Limb (tissue), 2 donors: Measurements from ENCODE around the gene AVPR2.

ENCODE experiments used
- DNase-seq, 2 donors: peaks; one replicate each; pipeline ENCODE4 v3.0.0-alpha.2; 2016; ENCODE audit errors: extremely low spot score in 2 of 2

AVPR2 gene

DNA sequence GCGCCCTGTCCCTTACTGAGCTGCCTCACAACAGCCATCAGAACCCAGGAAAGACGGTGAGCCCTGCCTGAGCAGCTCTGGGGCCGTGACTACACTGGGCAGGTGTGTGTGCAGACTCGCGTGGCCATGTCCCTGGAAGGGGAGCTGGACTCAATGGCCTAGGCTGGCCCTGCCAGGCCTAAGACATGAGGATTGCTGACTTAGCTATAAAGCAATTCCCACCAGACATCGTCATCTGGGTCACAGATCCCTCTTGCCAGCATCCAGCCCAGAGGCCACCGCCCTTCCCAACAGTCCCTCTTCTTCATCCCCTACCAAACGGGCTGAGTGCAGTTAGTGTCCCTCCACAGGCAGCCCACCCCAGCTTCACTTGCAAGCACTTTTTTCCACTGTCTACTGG is 26.7 kb downstream of the AVPR2 start:
- no peak for DNase-seq

DNA sequence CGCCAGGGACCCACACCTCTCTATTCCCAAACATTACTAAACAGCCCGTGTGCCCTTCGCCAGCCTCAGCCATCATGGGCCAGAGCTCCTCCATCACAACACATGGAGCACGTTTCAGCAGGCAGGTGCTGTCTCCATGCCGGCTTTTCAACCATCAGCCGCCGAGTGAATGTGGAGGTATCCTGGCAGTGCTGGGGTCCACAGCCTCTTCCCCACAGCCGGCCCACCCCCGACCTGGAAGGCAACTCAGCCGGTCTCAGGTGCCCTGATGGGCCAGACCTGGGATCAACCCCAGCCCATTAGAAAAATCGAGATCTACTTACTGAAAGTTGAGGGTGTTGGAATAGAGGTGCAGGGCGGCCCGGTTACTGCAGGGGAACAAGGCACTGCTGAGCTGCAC is 27.3 kb downstream of the AVPR2 start:
- no peak for DNase-seq

DNA sequence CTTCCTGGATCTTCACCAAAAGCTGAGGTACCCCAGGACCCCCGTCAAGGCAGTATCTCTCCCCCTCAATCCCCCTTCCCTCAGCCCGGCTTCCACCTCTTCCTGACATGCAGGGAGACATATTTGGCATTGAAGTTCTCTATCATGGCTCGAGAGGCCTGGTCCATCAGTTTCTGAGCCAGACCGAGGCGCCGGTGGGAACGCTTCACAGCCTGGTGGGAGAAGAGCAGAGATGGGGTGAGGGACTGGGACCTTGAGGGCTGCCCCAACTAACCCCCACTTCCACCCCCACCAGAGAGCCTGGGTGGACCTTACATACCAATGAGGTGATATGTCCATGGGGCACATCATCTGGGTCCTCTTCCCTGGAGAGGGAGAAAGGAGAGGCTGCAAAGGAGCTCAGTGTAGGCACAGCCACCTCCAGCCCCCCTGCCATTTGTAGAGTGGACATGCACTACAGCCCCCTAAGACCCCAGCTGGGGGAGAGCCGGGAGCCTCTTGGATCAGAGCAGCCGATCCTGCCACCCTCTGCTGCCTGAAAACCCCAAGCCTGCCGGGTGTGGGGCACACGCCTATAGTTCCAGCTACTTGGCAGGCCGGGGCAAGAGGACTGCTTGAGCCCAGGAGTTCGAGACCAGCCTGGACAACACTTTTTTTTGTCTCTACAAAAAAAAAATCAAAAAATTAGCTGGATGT is 27.9 kb downstream of the AVPR2 start:
- DNase-seq = no peak

DNA sequence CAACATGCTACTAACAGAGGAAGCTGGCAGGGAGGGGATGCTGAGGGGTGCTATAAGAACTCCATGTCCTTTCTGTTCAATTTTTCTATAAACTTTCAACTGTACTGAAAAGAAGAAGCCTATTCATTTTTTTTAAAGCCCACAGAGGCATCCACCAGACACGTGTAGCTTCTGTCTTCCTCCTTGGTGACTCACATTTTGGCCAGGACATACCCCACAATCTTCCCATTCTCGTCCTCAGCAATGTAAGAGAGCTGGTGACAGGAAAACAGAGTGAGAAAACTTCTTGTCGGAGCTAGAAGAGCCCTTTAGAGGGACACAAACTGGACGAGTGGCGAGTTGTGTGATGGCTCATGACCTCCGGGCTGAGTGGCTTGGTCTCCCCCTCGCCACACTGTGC is 29.3 kb downstream of the AVPR2 start:
- no peak for DNase-seq

DNA sequence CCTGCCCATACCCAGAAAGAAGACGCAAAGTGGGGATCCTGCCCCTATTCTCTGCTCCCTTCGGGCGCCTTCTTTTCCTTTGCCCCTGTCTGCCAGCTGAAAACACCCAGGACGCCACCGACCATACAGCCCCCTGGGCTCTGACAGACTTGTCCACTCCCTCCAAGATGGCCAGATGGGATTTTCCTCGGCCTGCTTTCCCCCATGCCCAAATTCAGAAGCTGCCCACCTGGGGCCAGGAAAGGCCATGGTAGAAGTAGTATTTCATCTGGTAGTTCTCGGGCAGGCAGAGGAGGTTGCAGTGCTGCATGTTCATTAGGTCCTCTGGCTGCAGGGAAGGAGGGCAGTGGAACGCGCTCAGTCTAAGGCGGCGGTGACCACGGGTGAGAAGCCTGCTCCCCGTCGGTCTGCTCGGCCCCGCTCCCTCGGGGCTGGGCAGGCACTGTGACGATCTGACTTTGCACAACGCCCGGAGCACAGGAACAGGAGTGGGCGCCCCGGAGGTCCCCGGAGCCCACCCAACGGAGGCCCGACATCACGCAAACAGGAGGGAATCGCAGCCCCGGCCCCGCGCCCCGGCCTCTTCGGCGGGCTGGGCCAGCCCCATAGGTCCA is 29.8 kb downstream of the AVPR2 start:
- no peak for DNase-seq

DNA sequence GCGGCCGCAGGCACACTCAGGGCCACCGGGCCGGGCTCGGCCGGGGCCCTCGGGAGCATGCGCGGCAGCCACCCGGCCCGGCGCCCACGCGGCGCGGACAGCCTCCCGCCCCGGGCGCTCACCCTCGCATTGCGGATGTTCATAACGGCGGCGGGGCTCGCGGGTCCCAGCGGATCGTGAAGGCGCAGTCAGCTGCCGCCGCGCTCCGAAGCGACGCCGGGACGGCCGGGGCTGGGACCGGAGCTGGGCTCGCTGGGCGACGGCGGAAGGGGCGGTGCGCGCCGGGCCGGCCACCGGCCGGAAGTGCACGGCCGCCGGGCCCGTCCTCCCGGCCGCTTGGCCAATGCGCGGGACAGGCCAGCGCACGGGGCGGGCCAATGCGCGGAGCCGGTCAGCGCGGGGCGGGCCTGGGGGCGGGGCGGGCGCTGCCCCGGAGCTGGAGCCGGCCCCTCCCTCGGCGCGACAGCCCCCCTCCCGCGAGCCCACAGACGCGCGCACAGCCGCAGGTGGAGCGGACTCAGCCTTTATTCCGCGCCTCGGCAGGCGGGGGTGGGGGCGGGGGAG is 30.4 kb downstream of the AVPR2 start, which contains the start of gene NAA10:
TSS of gene NAA10 (minus strand) at position 276 of the 564 bp plus-strand sequence. CDS start at position 143, 133 bp downstream.
- DNase-seq = peak; percentile 53 to 83

DNA sequence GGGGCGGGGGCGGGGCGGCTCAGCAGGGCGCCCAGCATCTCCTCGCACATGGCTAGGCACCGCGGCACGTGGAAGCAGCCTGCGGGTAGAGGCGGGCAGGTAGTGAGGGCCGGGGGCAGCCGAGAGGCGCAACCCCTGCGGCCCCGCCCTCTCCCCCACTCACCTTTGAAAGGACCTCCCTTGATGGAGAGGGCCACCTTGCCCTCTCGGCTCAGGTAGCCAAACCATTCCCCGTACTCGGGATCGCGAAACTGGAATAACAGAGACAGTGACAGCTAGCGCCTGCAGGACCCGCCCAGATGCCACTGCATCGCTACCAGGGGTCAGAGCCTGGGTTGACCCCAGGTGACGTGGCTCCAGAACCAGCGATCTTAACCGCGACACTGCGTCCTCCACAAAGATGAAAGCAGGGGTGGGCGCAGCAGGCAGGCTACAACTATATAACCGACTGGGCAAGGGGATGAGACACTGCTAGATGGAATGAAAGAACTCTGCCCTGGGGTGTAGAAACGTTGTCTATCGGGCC is 30.9 kb downstream of the AVPR2 start:
- no peak for DNase-seq

DNA sequence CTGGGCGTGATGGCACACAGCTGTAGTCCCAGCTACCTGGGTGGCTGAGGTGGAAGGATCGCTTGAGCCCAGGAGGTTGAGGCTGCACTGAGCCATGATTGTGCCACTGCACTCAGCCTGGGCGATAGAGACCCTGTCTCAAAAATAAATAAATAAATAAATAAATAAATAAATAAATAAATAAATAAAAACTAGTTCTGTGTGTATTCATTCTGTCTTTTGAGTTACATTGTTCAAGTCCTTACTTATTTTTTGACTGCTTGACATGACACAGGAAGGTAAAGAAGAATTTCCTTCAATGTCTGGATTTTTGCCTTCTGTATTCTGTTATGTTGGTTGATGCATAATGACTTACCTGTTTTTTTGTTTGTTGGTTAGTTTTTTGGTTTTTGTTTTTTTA is 32.6 kb downstream of the AVPR2 start:
- DNase-seq = no peak

DNA sequence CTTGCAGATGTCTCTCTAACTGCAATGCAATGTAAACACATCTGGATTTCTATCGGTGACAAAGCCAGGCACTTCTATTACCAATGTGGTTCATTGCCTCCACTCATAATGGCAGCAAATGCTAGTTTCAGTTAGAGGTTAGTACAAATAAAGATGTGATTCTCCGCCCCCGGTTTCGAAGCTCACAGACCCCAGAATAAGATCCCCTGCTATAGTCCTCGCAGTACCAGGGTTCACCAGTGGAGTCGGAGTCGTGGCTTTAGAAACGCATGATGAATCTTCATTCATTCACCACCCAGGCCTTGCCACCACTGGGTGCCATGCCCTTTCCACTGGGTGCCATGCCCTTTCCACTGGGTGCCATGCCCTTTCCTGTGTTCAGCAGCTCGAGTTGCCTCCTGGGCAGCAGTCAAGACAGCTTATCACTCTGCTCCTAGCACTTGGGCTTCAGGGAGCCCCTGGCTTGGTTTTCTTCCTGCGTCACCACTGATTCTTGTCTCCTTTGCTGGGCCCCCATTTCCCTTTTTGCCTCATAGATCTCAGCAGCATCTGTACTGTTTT is 33.8 kb downstream of the AVPR2 start:
- no peak for DNase-seq

DNA sequence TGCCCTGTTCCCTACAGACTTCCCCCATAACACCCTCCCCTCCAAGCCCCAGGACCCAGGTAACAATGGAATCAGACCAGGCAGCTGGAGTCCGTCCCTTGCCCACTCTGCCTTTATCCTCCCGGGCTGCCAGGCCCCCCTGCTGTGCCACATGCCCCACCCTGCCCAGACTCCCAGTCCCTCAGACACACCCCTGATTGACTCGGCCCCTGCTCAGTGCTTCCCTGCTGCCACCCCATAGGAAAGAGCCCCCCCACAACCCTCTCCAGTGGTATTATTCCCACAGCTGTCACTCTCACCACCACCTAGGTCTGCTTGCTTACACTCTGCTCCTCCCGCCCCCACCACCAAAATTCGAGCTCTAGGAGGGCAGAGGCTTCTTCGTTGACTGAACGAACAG is 35.1 kb downstream of the AVPR2 start:
- no peak for DNase-seq

DNA sequence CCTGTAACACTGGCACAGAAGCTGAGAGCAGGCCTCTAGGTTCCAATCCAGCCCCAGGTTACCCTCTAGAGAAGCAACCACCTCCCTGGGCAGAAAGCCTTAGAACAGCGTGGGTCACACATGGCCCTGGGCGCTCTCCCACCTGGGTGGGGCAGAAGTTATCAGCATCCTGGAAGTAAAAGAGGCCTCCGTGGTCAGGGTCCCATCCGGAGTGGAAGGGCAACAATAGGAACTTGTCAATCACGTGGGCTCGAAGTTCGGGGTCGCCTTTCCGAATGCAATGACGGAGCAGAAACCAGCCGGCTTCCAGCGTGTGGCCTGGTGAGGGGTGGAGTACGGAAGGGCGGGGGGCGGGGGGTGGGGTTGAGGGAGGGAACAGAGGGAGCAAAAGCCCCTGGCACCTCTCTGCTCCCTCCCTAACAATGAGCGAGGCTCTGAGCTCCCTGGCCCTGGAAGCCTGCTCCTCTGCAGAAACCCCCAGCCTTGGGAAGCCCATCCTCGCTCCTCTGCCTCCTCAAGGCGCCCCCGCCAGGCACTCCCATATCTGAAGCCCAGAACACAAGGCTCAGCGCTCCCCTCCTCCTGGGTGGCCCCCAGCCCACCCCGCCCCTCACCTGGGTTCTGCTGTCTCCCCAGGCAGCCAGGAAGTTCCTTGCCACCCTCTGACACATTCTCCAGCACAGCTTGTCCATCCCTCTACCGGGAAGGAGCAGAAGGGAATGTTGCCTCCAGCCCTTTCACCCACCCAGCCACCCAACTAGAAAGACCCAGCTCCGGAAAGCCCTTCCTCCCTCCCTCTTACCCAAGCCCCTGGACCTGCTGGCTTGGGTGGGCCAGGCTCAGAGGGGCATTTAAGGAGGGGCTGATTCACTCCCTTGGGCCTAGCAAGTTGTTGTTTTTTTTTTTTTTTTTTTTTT is 37.1 kb downstream of the AVPR2 start:
- DNase-seq = no peak

DNA sequence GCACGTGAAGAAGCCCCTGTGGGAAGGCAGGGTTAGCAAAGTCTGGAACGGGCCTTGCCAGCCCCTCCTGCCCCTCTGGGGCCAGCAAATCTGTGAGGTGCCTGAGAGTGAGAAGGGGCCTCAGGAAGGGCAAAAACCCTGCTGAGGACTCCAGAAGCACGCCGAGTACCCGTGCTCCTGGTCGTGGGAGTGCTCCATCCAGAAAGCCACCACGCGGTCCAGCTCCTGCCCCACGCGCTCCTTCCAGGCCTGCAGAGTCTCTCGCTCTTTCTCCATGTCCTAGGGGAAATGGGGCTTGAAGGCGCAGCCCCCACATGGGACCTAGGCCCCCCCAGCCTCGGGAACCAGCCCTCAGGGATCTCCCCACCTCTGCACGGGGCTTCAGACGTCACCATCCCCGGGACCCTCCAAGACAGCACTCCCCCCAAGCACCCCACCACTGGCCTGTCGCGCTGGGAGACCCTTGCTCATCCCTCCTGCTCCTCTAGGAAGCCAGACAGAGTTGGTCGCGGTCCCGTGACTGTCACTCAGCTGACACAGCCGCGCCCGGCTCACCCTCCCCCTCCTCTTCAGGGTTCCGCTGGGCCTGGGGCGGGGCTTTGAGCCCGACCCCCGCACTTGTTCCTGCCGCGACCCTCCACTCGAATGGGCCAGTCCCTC is 39.8 kb downstream of the AVPR2 start, which contains the start of gene RENBP:
TSS of gene RENBP (minus strand) at position 504 of the 660 bp plus-strand sequence. CDS start at position 471, 33 bp downstream.
- no peak for DNase-seq

DNA sequence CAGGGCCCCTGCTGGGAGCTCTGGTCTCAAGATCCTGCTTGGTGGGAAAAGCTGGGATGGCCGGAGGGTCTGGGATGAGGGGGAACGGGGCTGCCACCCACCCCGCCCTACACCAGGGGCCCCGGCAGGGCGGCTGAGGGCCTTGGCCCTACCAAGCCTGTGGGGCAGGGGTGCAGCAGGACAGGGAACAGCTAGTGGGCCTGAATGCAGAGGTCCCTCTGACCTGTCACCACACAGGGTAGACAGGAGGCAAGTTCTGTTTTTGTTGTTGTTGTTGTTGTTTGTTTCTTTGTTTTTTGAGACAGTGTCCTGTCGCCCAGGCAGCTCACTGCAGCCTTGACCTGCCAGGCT is 40.3 kb downstream of the AVPR2 start:
- DNase-seq = no peak

DNA sequence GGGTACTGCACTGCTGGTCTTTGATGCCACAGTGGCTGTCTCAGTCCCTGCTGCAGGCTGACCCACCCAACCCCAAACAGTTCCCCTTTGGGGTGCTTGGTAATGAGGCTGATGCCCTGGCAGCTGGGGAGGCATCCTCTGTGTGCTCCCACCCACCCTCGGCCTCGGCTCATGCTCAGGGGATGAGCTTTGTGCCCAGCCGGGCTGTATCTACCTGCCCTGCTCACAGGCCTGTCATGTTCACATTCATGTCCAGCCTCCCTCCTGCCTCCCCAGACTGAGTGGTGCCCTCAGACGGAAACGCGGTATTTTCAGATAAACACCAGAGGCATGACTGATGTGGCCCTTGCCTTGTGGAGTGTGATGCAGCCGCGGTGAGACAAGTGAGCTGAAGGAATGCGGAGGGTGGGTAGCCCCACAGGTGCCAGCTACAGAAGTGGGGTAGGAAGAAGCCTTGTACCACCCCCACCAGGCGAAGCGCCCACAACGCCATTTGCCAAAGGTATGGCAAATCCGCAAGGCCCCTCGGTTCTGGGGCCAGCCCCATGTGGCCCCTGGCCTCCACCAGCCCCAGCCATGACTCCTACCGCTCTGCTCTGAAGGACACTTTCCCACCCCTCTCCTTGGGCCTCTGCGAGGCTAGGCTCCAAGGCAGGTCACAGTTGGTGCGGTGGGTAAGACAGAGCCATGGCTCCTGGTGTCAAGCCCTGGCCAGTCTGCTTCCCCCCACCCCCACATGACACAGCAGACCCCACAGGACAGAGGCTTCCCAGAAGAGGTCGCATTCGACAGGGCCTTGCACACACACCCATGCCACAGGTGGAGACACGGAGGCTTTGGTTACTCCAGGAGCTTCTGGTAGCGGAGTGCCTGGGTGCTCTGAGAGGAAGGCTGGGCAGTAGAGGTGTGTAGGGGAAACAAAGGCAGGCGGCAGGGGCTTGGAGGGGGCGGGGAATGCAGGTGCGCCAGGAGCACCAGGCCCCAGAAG is 41.8 kb downstream of the AVPR2 start:
- DNase-seq = no peak

DNA sequence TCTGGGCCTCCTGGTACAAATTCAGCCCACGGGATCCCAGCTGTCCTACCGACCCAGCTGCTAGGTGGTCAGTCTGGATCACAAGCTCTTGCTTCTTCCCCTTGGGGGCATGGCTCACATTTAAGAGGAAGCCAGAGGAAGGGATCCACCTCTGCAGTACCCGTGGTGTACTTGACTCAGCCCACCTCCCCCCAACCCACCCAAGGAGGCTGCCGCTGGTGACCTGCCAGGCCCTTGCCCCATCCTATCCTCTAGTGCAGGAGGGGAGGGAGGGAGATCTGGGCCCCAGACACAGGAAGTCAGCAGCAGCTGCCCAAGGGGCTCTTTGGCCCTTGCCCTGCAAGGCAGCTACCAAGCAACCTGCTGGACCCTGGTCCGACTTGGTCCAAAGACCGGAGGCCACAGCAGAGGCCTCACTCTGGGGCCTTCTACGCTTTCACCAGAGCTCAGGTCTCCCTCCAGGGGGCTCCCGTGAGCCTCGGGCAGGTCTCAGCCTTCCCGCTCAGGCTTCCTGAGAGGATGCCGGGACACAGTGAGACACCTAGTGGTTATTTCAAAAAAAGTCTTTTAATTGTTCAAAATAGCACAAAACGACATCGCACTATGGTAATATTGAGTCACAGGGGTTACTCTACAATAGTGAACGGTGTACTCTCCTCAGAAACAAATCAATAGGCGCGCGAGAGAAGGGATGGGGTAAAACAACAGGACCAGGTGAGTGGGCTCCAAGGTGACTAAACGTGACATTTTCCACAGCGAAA is 42.7 kb downstream of the AVPR2 start:
- peak; percentile 27 to 74 for DNase-seq

DNA sequence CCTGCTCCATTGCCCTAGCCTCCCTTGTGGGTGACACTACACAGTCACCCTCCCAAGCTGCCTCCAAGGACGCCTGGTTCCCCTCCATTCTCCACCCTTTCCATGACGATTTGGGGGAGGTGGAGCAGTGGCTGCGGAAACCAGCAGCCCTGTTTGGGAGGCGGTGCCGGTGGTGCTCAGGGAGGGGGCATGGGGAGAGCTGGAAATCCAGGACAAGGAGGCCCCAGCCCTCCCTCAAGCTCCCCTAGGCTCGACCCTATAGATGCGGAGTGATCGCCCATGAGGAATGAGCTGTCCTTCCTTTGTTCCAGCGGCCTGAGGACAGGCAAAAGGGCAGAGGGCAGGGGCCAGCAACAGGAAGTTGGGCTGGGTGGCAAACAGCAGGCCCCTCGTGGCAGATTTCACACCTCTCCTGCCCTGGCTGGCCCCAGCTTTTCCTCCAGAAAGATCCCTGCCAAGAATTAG is 43.6 kb downstream of the AVPR2 start:
- DNase-seq = no peak

DNA sequence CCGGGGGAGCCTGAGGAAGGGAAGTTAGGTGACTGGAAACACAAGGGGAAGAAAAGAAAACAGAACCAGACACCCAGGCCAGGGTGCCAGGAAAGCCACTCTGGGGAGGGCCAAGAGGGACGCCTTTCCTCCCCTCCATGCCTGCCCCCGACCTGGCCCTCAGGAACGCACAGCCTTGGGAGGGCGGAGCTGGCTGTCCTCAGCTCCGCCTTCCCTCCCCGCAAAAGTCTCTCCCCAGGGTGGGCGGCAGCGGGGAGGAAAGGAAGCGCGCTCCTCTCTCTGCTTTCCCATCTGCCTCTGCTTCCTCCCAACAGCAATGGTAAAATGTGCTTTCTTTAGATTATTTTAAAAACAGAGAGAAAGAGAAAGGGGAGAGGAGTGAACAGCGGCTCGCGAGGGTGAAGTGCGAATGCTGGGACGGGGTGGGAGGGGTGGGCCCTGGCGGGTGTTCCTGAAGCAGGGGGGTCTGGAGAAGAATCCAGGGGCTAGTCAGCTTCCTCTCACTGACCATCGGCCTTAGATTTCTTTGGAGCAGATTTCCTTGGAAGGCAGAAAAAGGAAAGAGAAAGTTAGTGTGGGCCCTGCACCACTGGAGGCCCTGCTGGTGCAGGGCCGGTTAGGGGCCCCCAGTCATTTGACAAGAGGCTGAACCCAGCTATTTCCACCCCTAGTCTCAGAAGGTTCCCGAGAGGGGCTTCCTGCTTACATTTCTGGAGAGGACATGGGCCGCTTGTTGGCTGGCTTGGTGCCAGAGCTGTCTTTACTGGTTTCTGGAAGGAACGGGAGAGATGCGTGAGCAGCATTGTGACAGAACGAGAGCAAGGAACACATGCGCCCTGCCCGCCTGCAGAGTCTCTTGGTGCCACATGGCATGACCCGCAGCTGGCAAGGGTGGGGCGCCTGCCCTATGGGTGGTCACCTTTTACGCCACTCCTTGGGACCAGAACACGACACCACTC is 44.7 kb downstream of the AVPR2 start:
- DNase-seq = no peak

DNA sequence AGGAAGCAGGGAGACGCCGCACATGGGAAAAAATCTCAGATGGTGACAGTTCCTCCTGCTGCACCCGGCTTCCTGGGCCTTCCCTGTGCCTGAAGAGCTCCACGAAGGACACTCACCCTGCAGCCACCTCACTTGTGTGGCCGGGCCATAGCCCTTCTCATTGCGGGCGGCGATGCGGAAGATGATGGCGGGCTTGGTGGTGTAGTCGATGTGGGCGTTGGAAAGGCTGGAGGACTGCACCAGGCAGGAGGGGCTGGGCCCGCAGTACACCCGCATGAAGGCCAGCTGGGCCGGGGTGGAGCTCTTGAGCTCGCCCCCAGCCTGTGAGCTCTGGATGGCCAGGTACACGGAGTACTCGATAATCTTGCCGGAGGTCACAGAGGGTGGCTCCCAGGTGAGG is 45.7 kb downstream of the AVPR2 start:
- no peak for DNase-seq
